HG03196 (cell line): ENCODE data around the gene S100PBP.

Experiments used
- ATAC-seq: cut with Tn5 transposase; IDR thresholded peaks from one replicate; pipeline ENCODE4 v1.9.1; 2021; ENCODE audit not compliant: unreplicated experiment

S100PBP gene

GRCh38 chr1:32817159-32817814 is at the start of gene S100PBP, which contains the start of gene YARS1:
S100PBP (plus strand) TSS chr1:32817653; CDS start chr1:32826100, 8,447 bp downstream.
YARS1 (minus strand) TSS chr1:32817358; CDS start chr1:32817244, 114 bp downstream.
- peak; percentile 87 for ATAC-seq

GRCh38 chr1:32768110-32768850 is 49.2 kb upstream of the S100PBP start:
- no peak for ATAC-seq

- ATAC-seq, result no peak
These were observed 47.8 kb upstream of the S100PBP start for GRCh38 chr1:32769524-32770220.

- no peak for ATAC-seq
These were observed 47.2 kb upstream of the S100PBP start for GRCh38 chr1:32770221-32770731.

GRCh38 chr1:32770741-32771548 is 46.5 kb upstream of the S100PBP start:
- ATAC-seq, result no peak

- no peak for ATAC-seq
These were observed 45.7 kb upstream of the S100PBP start for GRCh38 chr1:32771561-32772280.

- ATAC-seq, result no peak
These were observed 45.0 kb upstream of the S100PBP start for GRCh38 chr1:32772281-32773017.

GRCh38 chr1:32773018-32773763 is 44.3 kb upstream of the S100PBP start:
- ATAC-seq, result no peak

- no peak for ATAC-seq
These were observed 43.5 kb upstream of the S100PBP start for GRCh38 chr1:32773764-32774463.

- ATAC-seq, result no peak
These were observed 43.0 kb upstream of the S100PBP start for GRCh38 chr1:32774464-32774808.

GRCh38 chr1:32774950-32775634 is 42.4 kb upstream of the S100PBP start:
- no peak for ATAC-seq

GRCh38 chr1:32775640-32776337 is 41.7 kb upstream of the S100PBP start:
- ATAC-seq, result no peak

- no peak for ATAC-seq
These were observed 38.2 kb upstream of the S100PBP start for GRCh38 chr1:32779242-32779641.

GRCh38 chr1:32780005-32780404 is 37.4 kb upstream of the S100PBP start:
- ATAC-seq, result no peak

GRCh38 chr1:32780628-32781234 is 36.7 kb upstream of the S100PBP start:
- no peak for ATAC-seq

- ATAC-seq, result no peak
These were observed 35.4 kb upstream of the S100PBP start for GRCh38 chr1:32782086-32782485.

GRCh38 chr1:32783851-32784250 is 33.6 kb upstream of the S100PBP start:
- no peak for ATAC-seq
